Upper lobe of left lung (tissue), 6 donors: ENCODE results near the gene GBF1. TPM values are rescaled to one million over a fixed set of nuclear protein-coding genes. Genes with fewer than 3 reads are reported as not detected.

Source experiments
- ATAC-seq, 2 donors: fragments of 200-7000 bp; cut with Tn5 transposase; one replicate each; pipeline ENCODE4 v1.9.1; 2022; ENCODE audit warnings: mild to moderate bottlenecking in 2 of 2, moderate library complexity in 2 of 2; ENCODE audit not compliant: low FRiP score in 2 of 2
- DNase-seq, 2 donors: peaks; one replicate each; pipeline ENCODE4 v3.0.0-alpha.2; 2019 to 2020
- H3K27ac ChIP-seq, 4 donors: fragments of 200-600 bp; sonication (generic); one replicate each; pipeline ENCODE4 v1.5.1; 2016 to 2019
- H3K27me3 ChIP-seq, 4 donors: fragments of 200-600 bp; sonication (generic); one replicate each; pipeline ENCODE4 v1.5.1; 2017 to 2019
- H3K36me3 ChIP-seq, 4 donors: fragments of 200-600 bp; sonication (generic); one replicate each; pipeline ENCODE4 v1.5.1; 2016 to 2019
- H3K4me1 ChIP-seq, 4 donors: fragments of 200-600 bp; sonication (generic); one replicate each; pipeline ENCODE4 v1.5.1; 2018 to 2019
- H3K4me3 ChIP-seq, 4 donors: fragments of 200-600 bp; sonication (generic); one replicate each; pipeline ENCODE4 v1.5.1; 2017 to 2019; ENCODE audit warnings: mild to moderate bottlenecking in 2 of 4, moderate library complexity in 1 of 4
- H3K9me3 ChIP-seq, 4 donors: fragments of 200-600 bp; sonication (generic); one replicate each; pipeline ENCODE4 v1.5.1; 2018 to 2019
- CTCF ChIP-seq, 6 experiments: fragments of 450-650 bp in 4 of 6; fragments of 200-600 bp in 2 of 6; sonication (generic) in 2 of 6; IDR thresholded peaks; one replicate each; pipeline ENCODE4 v1.5.1; 2016 to 2019; ENCODE audit warnings: antibody characterized with exemption in 6 of 6
- EP300 ChIP-seq, 4 donors: sonication (generic); formaldehyde crosslinking; IDR thresholded peaks; one replicate each; pipeline ENCODE4 v1.5.1; 2017; ENCODE audit warnings: antibody characterized with exemption in 4 of 4, control low read depth in 2 of 4
- POLR2A ChIP-seq, 4 donors: fragments of 450-650 bp; IDR thresholded peaks; one replicate each; pipeline ENCODE4 v1.5.1; 2016 to 2017; ENCODE audit warnings: antibody characterized with exemption in 4 of 4, mild to moderate bottlenecking in 2 of 4
- POLR2AphosphoS5 ChIP-seq, 2 donors: sonication (generic); formaldehyde crosslinking; IDR thresholded peaks; one replicate each; pipeline ENCODE4 v1.5.1; 2017; ENCODE audit warnings: antibody characterized with exemption in 2 of 2
- WGBS, 2 donors: methylation state at CpG; one replicate each; pipeline ENCODE4 v1.1.5; 2017 to 2018; 5-methylcytosine and 5-hydroxymethylcytosine counted together
- total RNA-seq, 6 donors: library from RNA; depleted of rRNA in 4 of 6; stranded (reverse); fragments of >200 nt in 4 of 6; gene quantifications; one replicate each; pipeline versions ENCODE4 v1.1.0 to v1.2.1, GENCODE V29; 2016 to 2021
- donor health status: DM: no; HTN: no; CAD: no; lungs with moderate emphysema.
- donor health status: DM: no; HTN: yes; CAD: no; lungs with severe emphysema.

GBF1 gene
- total RNA-seq, 6 donors from 2014 or later = 36.7 to 59.7 (median 44.4) TPM

- H3K27ac ChIP-seq = no peak overlapping the region
- H3K4me3 ChIP-seq = no peak overlapping the region
- DNase-seq (peak in 1 of 2 donors; percentile 50), ATAC-seq (no peak)
- peaks cover 10 to 53% (median 41%) of the 10 kb centered on the region in 4 donors for H3K36me3 ChIP-seq
- peaks cover 19 to 30% (median 22%) of the 10 kb centered on the region in 4 donors for H3K4me1 ChIP-seq
- no peaks in the 10 kb centered on the region for H3K9me3 ChIP-seq
- H3K27me3 ChIP-seq = peaks cover 0 to under 1% (median 0%) of the 10 kb centered on the region in 4 donors
- WGBS, 2 donors = 88 to 95% methylated on average over 5 of the region's 5 CpGs
- no peak for TF ChIP-seq POLR2AphosphoS5 (IDR thresholded peaks at IDR 0.05)
- no peak for TF ChIP-seq EP300 (IDR thresholded peaks at IDR 0.05)
- TF ChIP-seq POLR2A (IDR thresholded peaks at IDR 0.05) = no peak
- TF ChIP-seq CTCF (IDR thresholded peaks at IDR 0.05) = no peak
These were observed 157.2 kb downstream of the GBF1 start for GRCh38 chr10:102402512-102402896.

- Histone ChIP-seq H3K36me3 (peaks cover 10 to 47% (median 35%) of the 10 kb centered on the region in 4 donors), H3K27ac (no peak overlapping the region), H3K4me1 (peaks cover 15 to 25% (median 18%) of the 10 kb centered on the region in 4 donors), H3K27me3 (peaks cover 0 to 6% (median 2%) of the 10 kb centered on the region in 4 donors), H3K4me3 (no peak overlapping the region), H3K9me3 (no peaks in the 10 kb centered on the region)
- 86% methylated on average over 13 of the region's 13 CpGs; no CpG with 5 or more reads in 1 of the 2 donors for WGBS, 2 donors
- no peak for ATAC-seq
- TF ChIP-seq POLR2A (IDR thresholded peaks at IDR 0.05) (no peak), CTCF (IDR thresholded peaks at IDR 0.05) (no peak), EP300 (IDR thresholded peaks at IDR 0.05) (no peak), POLR2AphosphoS5 (IDR thresholded peaks at IDR 0.05) (no peak)
- peak in 1 of 2 donors; percentile 76 for DNase-seq
These were observed 157.8 kb downstream of the GBF1 start for GRCh38 chr10:102403115-102403514.

- ATAC-seq = no peak
- Histone ChIP-seq H3K4me1 (peaks cover 14 to 23% (median 17%) of the 10 kb centered on the region in 4 donors), H3K4me3 (no peak overlapping the region), H3K36me3 (peaks cover 10 to 40% (median 30%) of the 10 kb centered on the region in 4 donors), H3K27me3 (peaks cover 0 to 17% (median 6%) of the 10 kb centered on the region in 4 donors), H3K27ac (no peak overlapping the region), H3K9me3 (no peaks in the 10 kb centered on the region)
- WGBS, 2 donors = 88 to 90% methylated on average over 11 to 17 of the region's 17 CpGs
- no peak for TF ChIP-seq EP300 (IDR thresholded peaks at IDR 0.05)
- no peak for TF ChIP-seq POLR2A (IDR thresholded peaks at IDR 0.05)
- no peak for TF ChIP-seq CTCF (IDR thresholded peaks at IDR 0.05)
- no peak for TF ChIP-seq POLR2AphosphoS5 (IDR thresholded peaks at IDR 0.05)
- no peak for DNase-seq
These were observed 159.2 kb downstream of the GBF1 start for GRCh38 chr10:102404361-102405107.

- 85 to 90% methylated on average over 2 to 19 of the region's 19 CpGs for WGBS, 2 donors
- peaks cover 10 to 36% (median 27%) of the 10 kb centered on the region in 4 donors for H3K36me3 ChIP-seq
- no peak for ATAC-seq
- no peak for DNase-seq
- peaks cover 10 to 21% (median 13%) of the 10 kb centered on the region in 4 donors for H3K4me1 ChIP-seq
- peaks cover 0 to 23% (median 9%) of the 10 kb centered on the region in 4 donors for H3K27me3 ChIP-seq
- H3K9me3 ChIP-seq = no peaks in the 10 kb centered on the region
- no peak for TF ChIP-seq EP300 (IDR thresholded peaks at IDR 0.05)
- no peak for TF ChIP-seq CTCF (IDR thresholded peaks at IDR 0.05)
- TF ChIP-seq POLR2A (IDR thresholded peaks at IDR 0.05) = no peak
- no peak for TF ChIP-seq POLR2AphosphoS5 (IDR thresholded peaks at IDR 0.05)
- H3K27ac ChIP-seq = no peak overlapping the region
- H3K4me3 ChIP-seq = no peak overlapping the region
These were observed 159.8 kb downstream of the GBF1 start for GRCh38 chr10:102405108-102405571.
